HepG2 (cell line): ENCODE measurements around the gene HTR3C. TPM values are rescaled to one million over a fixed set of nuclear protein-coding genes. Genes with fewer than 3 reads are reported as not detected.
A peak's percentile ranks its signal among the peaks of the same experiment; 100 is the strongest.

ENCODE experiments used
- ARNT2 ChIP-seq: sonication (generic); formaldehyde crosslinking; IDR thresholded peaks from 2 replicates; pipeline ENCODE4 v1.8.0; 2022; ENCODE audit warnings: mild to moderate bottlenecking, low read depth, missing genetic modification reagents, moderate library complexity
- CCDC6 ChIP-seq: sonication (generic); formaldehyde crosslinking; IDR thresholded peaks from 2 replicates; pipeline ENCODE4 v1.8.1; 2022; ENCODE audit warnings: mild to moderate bottlenecking, missing genetic modification reagents, moderate library complexity
- FOSL2 ChIP-seq: sonication (generic); formaldehyde crosslinking; IDR thresholded peaks from 2 replicates; pipeline ENCODE4 v1.4.0; 2020; ENCODE audit warnings: missing genetic modification reagents
- FOXK1 ChIP-seq: sonication (generic); formaldehyde crosslinking; IDR thresholded peaks from 2 replicates; pipeline ENCODE4 v1.4.0; 2020; ENCODE audit warnings: low read depth, missing genetic modification reagents, borderline replicate concordance
- FOXP4 ChIP-seq: sonication (generic); formaldehyde crosslinking; IDR thresholded peaks from 2 replicates; pipeline ENCODE4 v1.4.0; 2020; ENCODE audit warnings: missing genetic modification reagents
- GRHL1 ChIP-seq: sonication (generic); formaldehyde crosslinking; conservative IDR thresholded peaks from 2 replicates; pipeline ENCODE4 v1.8.0; 2022; ENCODE audit warnings: missing genetic modification reagents
- HOXA3 ChIP-seq: sonication (generic); formaldehyde crosslinking; IDR thresholded peaks from 2 replicates; pipeline ENCODE4 v1.5.0; 2020; ENCODE audit warnings: missing genetic modification reagents
- LCORL ChIP-seq, 2 experiments: fragments of 450-650 bp in 1 of 2; sonication (generic) in 1 of 2; formaldehyde crosslinking in 1 of 2; IDR thresholded peaks; 2 replicates each; pipeline versions ENCODE4 v1.5.0 to v1.6.1; 2017 to 2020; ENCODE audit warnings: antibody characterized with exemption in 1 of 2, missing genetic modification reagents in 1 of 2
- NFKB2 ChIP-seq: sonication (generic); formaldehyde crosslinking; IDR thresholded peaks from 2 replicates; pipeline ENCODE4 v1.4.0; 2020; ENCODE audit warnings: missing genetic modification reagents, borderline replicate concordance
- PAF1 ChIP-seq: IDR thresholded peaks from 2 replicates; pipeline ENCODE4 v1.6.1; 2016; ENCODE audit warnings: missing genetic modification reagents, missing compliant biosample characterization
- PTBP1 ChIP-seq: fragments of 200-400 bp; formaldehyde crosslinking; IDR thresholded peaks from 2 replicates; pipeline ENCODE4 v1.6.1; 2018; ENCODE audit warnings: low read length, low read depth; ENCODE audit not compliant: poor library complexity, severe bottlenecking
- RFX3 ChIP-seq: IDR thresholded peaks from 2 replicates; pipeline ENCODE4 v1.6.1; 2016; ENCODE audit warnings: missing biosample characterization, missing genetic modification reagents
- SIN3B ChIP-seq: fragments of 150-350 bp; IDR thresholded peaks from 2 replicates; pipeline ENCODE4 v1.6.1; 2014; ENCODE audit warnings: low read length
- SP2 ChIP-seq: sonication (generic); formaldehyde crosslinking; IDR thresholded peaks from 2 replicates; pipeline ENCODE4 v1.5.1; 2020; ENCODE audit warnings: mild to moderate bottlenecking, missing genetic modification reagents
- TEF ChIP-seq: sonication (generic); formaldehyde crosslinking; IDR thresholded peaks from 2 replicates; pipeline ENCODE4 v1.5.0; 2020; ENCODE audit warnings: missing genetic modification reagents
- ZKSCAN5 ChIP-seq: sonication (generic); formaldehyde crosslinking; IDR thresholded peaks from 2 replicates; pipeline ENCODE4 v1.5.1; 2020; ENCODE audit warnings: mild to moderate bottlenecking, missing genetic modification reagents
- ZNF282 ChIP-seq: fragments of 450-650 bp; IDR thresholded peaks from 2 replicates; pipeline ENCODE4 v1.6.1; 2018; ENCODE audit not compliant: partially characterized antibody
- ZNF546 ChIP-seq: sonication (generic); formaldehyde crosslinking; conservative IDR thresholded peaks from 2 replicates; pipeline ENCODE4 v1.8.1; 2023; ENCODE audit warnings: mild to moderate bottlenecking, missing genetic modification reagents
- polyA plus RNA-seq, 8 experiments: library from polyadenylated mRNA; depleted of rRNA in 3 of 8; stranded (reverse) in 7 of 8; unstranded in 1 of 8; fragments of >200 nt; fragmentation: Illumina TruSeq in 4 of 8; extraction: Trizol in 4 of 8; gene quantifications; 2 replicates each; pipeline versions ENCODE4 v1.2.1 to v1.2.3, GENCODE V29; 2011 to 2016; ENCODE audit warnings: low read depth in 4 of 8, missing spikeins in 1 of 8, mixed read lengths in 1 of 8; ENCODE audit not compliant: insufficient read depth in 1 of 8
- total RNA-seq, 5 experiments: library from RNA; depleted of rRNA; stranded (reverse); fragments of >200 nt; fragmentation: Illumina TruSeq; extraction: Trizol; gene quantifications; 2 replicates each; pipeline ENCODE4 v1.2.3, GENCODE V29; 2016; ENCODE audit warnings: low read depth in 1 of 5
- TF ChIP-seq, protein P1 (sequence below): sonication (generic); formaldehyde crosslinking; IDR thresholded peaks from 2 replicates; pipeline ENCODE4 v1.4.0; 2020; ENCODE audit warnings: mild to moderate bottlenecking, missing genetic modification reagents
- TF ChIP-seq, protein P2 (sequence below): sonication (generic); formaldehyde crosslinking; IDR thresholded peaks from 2 replicates; pipeline ENCODE4 v1.8.1; 2023; ENCODE audit warnings: mild to moderate bottlenecking, inconsistent platforms, moderate library complexity, missing genetic modification reagents, borderline replicate concordance

Gene HTR3C
- total and polyA plus RNA-seq, 2 of the 13 experiments (the other 11 are each of a cell fraction or from before 2014, with no cell fraction given): not detected

- TF ChIP-seq LCORL (IDR thresholded peaks at IDR 0.05) (no peak), LCORL (CRISPR knock-in tag; IDR thresholded peaks at IDR 0.05) (0 out of 2 replicates have a peak, but pooled peaks have one; percentile 17), FOXK1 (CRISPR knock-in tag) (no peak), SP2 (no peak), ZNF546 (CRISPR knock-in tag) (no peak), ARNT2 (no peak), CCDC6 (CRISPR knock-in tag) (0 out of 2 replicates have a peak, but pooled peaks have one; percentile 45), ZNF282 (no peak), ZKSCAN5 (CRISPR knock-in tag) (no peak), HOXA3 (CRISPR knock-in tag) (peak; percentile 54), FOXP4 (CRISPR knock-in tag) (no peak), RFX3 (no peak), SIN3B (no peak), TEF (CRISPR knock-in tag) (no peak), PAF1 (CRISPR knock-in tag) (no peak), PTBP1 (no peak), NFKB2 (0 out of 2 replicates have a peak, but pooled peaks have one; percentile 26), GRHL1 (CRISPR knock-in tag) (no peak), FOSL2 (CRISPR knock-in tag) (no peak; the same call in 1 of the 2 replicates)
- TF ChIP-seq, protein P1, sequence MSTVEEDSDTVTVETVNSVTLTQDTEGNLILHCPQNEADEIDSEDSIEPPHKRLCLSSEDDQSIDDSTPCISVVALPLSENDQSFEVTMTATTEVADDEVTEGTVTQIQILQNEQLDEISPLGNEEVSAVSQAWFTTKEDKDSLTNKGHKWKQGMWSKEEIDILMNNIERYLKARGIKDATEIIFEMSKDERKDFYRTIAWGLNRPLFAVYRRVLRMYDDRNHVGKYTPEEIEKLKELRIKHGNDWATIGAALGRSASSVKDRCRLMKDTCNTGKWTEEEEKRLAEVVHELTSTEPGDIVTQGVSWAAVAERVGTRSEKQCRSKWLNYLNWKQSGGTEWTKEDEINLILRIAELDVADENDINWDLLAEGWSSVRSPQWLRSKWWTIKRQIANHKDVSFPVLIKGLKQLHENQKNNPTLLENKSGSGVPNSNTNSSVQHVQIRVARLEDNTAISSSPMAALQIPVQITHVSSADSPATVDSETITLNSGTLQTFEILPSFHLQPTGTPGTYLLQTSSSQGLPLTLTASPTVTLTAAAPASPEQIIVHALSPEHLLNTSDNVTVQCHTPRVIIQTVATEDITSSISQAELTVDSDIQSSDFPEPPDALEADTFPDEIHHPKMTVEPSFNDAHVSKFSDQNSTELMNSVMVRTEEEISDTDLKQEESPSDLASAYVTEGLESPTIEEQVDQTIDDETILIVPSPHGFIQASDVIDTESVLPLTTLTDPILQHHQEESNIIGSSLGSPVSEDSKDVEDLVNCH (CRISPR knock-in tag): no peak
- TF ChIP-seq, protein P2, sequence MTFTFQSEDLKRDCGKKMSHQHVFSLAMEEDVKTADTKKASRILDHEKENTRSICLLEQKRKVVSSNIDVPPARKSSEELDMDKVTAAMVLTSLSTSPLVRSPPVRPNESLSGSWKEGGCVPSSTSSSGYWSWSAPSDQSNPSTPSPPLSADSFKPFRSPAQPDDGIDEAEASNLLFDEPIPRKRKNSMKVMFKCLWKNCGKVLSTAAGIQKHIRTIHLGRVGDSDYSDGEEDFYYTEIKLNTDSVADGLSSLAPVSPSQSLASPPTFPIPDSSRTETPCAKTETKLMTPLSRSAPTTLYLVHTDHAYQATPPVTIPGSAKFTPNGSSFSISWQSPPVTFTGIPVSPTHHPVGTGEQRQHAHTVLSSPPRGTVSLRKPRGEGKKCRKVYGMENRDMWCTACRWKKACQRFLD (CRISPR knock-in tag): no peak
Observed at GRCh38 chr3:184016811-184017671, 35.8 kb upstream of the HTR3C start (continued).
